A549 (cell line): ENCODE data around the gene SEZ6L2. TPM values are rescaled to one million over a fixed set of nuclear protein-coding genes. Genes with fewer than 3 reads are reported as not detected.
"Not testable (repeated sequence)": the region's sequence is repeated elsewhere in the genome, so short reads cannot be mapped to it uniquely, and the experiment has no call there.

ENCODE experiments used
- ATAC-seq, 2 experiments: fragments of 200-7000 bp in 1 of 2; fragments of >200 bp in 1 of 2; cut with Nextera tagmentation in 1 of 2; cut with Tn5 transposase in 1 of 2; 3 replicates each; pipeline versions ENCODE4 v1.8.0 to v1.9.1; 2018 to 2020; ENCODE audit warnings: mild to moderate bottlenecking in 1 of 2, moderate library complexity in 1 of 2
- CTCF ChIA-PET: fragments of 300-600 bp; sonication (Branson Sonifier 250); formaldehyde crosslinking; extraction: SDS; loops from one replicate; lab custom pipeline; 2021; ENCODE audit warnings: antibody characterized with exemption, inconsistent platforms; lab: Yijun Ruan, JAX
- POLR2A ChIA-PET: fragments of 350-600 bp; formaldehyde crosslinking; extraction: SDS; loops from one replicate; lab custom pipeline; 2021; ENCODE audit warnings: antibody characterized with exemption, inconsistent platforms; lab: Yijun Ruan, JAX
- DNase-seq, 2 experiments: peaks; one replicate each; pipeline versions ENCODE4 v3.0.0 to v3.0.0-alpha.2; 2011 to 2016; ENCODE audit warnings: low read depth in 1 of 2, low spot score in 1 of 2
- FAIRE-seq: peaks from 2 replicates; lab custom pipeline; 2011; peaks lifted over from hg19 to GRCh38; lab: Jason Lieb, UNC
- H3K27ac ChIP-seq, 2 experiments: fragments of >200 bp; sonication (Bioruptor Twin); formaldehyde crosslinking; 3 replicates each; pipeline ENCODE4 v1.5.1; 2016 to 2017
- H3K4me1 ChIP-seq: fragments of >200 bp; sonication (Bioruptor Twin); formaldehyde crosslinking; 3 replicates; pipeline ENCODE4 v1.6.1; 2016
- H3K4me2 ChIP-seq: fragments of >200 bp; sonication (Bioruptor Twin); formaldehyde crosslinking; 3 replicates; pipeline ENCODE4 v1.6.1; 2016
- H3K4me3 ChIP-seq: fragments of >200 bp; sonication (Bioruptor Twin); formaldehyde crosslinking; 3 replicates; pipeline ENCODE4 v1.5.1; 2016
- H3K9me3 ChIP-seq: fragments of >200 bp; sonication (Bioruptor Twin); formaldehyde crosslinking; 3 replicates; pipeline ENCODE4 v1.6.1; 2016
- ATOH8 ChIP-seq: fragments of 250-450 bp; sonication (Bioruptor Pico); IDR thresholded peaks from 2 replicates; pipeline ENCODE4 v1.5.0; 2020; ENCODE audit warnings: low read depth, mild to moderate bottlenecking, moderate library complexity
- CBX2 ChIP-seq: fragments of 200-600 bp; sonication (generic); IDR thresholded peaks from 2 replicates; pipeline ENCODE4 v1.6.1; 2016; ENCODE audit warnings: low read depth, mild to moderate bottlenecking, borderline replicate concordance
- CHD2 ChIP-seq: fragments of 150-350 bp; IDR thresholded peaks from 2 replicates; pipeline ENCODE4 v1.6.1; 2014; ENCODE audit warnings: low read length; ENCODE audit not compliant: partially characterized antibody
- EP300 ChIP-seq, 2 experiments: fragments of >200 bp; sonication (Bioruptor Twin); formaldehyde crosslinking; IDR thresholded peaks; 2 replicates in 1 of 2; 3 replicates in 1 of 2; pipeline ENCODE4 v1.6.1; 2016 to 2017
- ESRRA ChIP-seq: fragments of 150-350 bp; IDR thresholded peaks from 2 replicates; pipeline ENCODE4 v1.6.1; 2014; ENCODE audit warnings: mild to moderate bottlenecking, low read length, borderline replicate concordance
- FOSL2 ChIP-seq, 2 experiments: fragments of 450-650 bp in 1 of 2; fragments of >200 bp in 1 of 2; sonication (Bioruptor Twin) in 1 of 2; formaldehyde crosslinking; IDR thresholded peaks; 2 replicates each; pipeline versions ENCODE4 v1.5.0 to v1.6.1; 2016 to 2020; ENCODE audit warnings: mild to moderate bottlenecking in 1 of 2, moderate library complexity in 1 of 2
- FOXS1 ChIP-seq: fragments of 250-450 bp; sonication (Bioruptor Pico); IDR thresholded peaks from 2 replicates; pipeline ENCODE4 v1.5.0; 2020; ENCODE audit warnings: mild to moderate bottlenecking, moderate library complexity
- GATA3 ChIP-seq: IDR thresholded peaks from 2 replicates; pipeline ENCODE4 v1.6.1; 2012; ENCODE audit warnings: borderline replicate concordance
- HEYL ChIP-seq: fragments of 250-450 bp; sonication (Bioruptor Pico); IDR thresholded peaks from 2 replicates; pipeline ENCODE4 v1.8.0; 2021; ENCODE audit warnings: mild to moderate bottlenecking, moderate library complexity
- HOXA7 ChIP-seq: fragments of 250-450 bp; sonication (Bioruptor Pico); IDR thresholded peaks from 2 replicates; pipeline ENCODE4 v1.5.0; 2020; ENCODE audit warnings: mild to moderate bottlenecking, moderate library complexity
- HOXB5 ChIP-seq: fragments of 250-450 bp; sonication (Bioruptor Pico); IDR thresholded peaks from 2 replicates; pipeline ENCODE4 v1.5.0; 2020; ENCODE audit warnings: mild to moderate bottlenecking, moderate library complexity
- KDM1A ChIP-seq: fragments of 200-600 bp; sonication (generic); IDR thresholded peaks from 2 replicates; pipeline ENCODE4 v1.6.1; 2016; ENCODE audit warnings: low read depth, mild to moderate bottlenecking
- MAZ ChIP-seq: fragments of 150-350 bp; IDR thresholded peaks from 2 replicates; pipeline ENCODE4 v1.6.1; 2014; ENCODE audit warnings: antibody characterized with exemption, low read depth, low read length, borderline replicate concordance
- NFE2L2 ChIP-seq: fragments of 150-350 bp; conservative IDR thresholded peaks from 2 replicates; pipeline ENCODE4 v1.6.1; 2014; ENCODE audit warnings: low read length
- PHF8 ChIP-seq: fragments of 200-600 bp; sonication (generic); IDR thresholded peaks from 2 replicates; pipeline ENCODE4 v1.6.1; 2016; ENCODE audit warnings: low read depth, mild to moderate bottlenecking, antibody characterized with exemption, moderate library complexity, borderline replicate concordance
- POLR2A ChIP-seq: IDR thresholded peaks from 2 replicates; pipeline ENCODE4 v1.6.1; 2012; ENCODE audit warnings: mild to moderate bottlenecking, low read length
- RAD21 ChIP-seq, 2 experiments: fragments of >200 bp in 1 of 2; sonication (Bioruptor Twin) in 1 of 2; formaldehyde crosslinking in 1 of 2; IDR thresholded peaks in 1 of 2; conservative IDR thresholded peaks in 1 of 2; 2 replicates in 1 of 2; 3 replicates in 1 of 2; pipeline ENCODE4 v1.6.1; 2012 to 2018; ENCODE audit warnings: inconsistent platforms in 1 of 2
- REST ChIP-seq: fragments of 200-600 bp; sonication (generic); IDR thresholded peaks from 2 replicates; pipeline ENCODE4 v1.6.1; 2016; ENCODE audit warnings: antibody characterized with exemption, mild to moderate bottlenecking, moderate library complexity
- SREBF2 ChIP-seq: fragments of 450-650 bp; IDR thresholded peaks from 2 replicates; pipeline ENCODE4 v1.6.1; 2014; ENCODE audit warnings: mild to moderate bottlenecking, moderate library complexity
- ZNF302 ChIP-seq: fragments of 250-450 bp; sonication (Bioruptor Pico); IDR thresholded peaks from 2 replicates; pipeline ENCODE4 v1.9.0; 2021; ENCODE audit warnings: inconsistent platforms, mild to moderate bottlenecking, moderate library complexity
- WGBS: methylation state at CpG from one replicate; pipeline ENCODE4 v1.1.6; 2017; ENCODE audit errors: missing lambda C conversion rate; 5-methylcytosine and 5-hydroxymethylcytosine counted together
- polyA plus RNA-seq, 4 experiments: library from polyadenylated mRNA; depleted of rRNA in 3 of 4; stranded (reverse); fragments of >200 nt; fragmentation: RNase III in 1 of 4; extraction: RNeasy Plus Mini Kit Qiagen cat#74134 plus additional on column Dnase treatment in 1 of 4; gene quantifications; 2 replicates in 3 of 4; 3 replicates in 1 of 4; pipeline ENCODE4 v1.2.3, GENCODE V29; 2011 to 2017

Gene SEZ6L2
- polyA plus RNA-seq, 2 of the 4 experiments (the other 2 are of a cell fraction) = 4.3 to 11.4 TPM

- no peak for TF ChIP-seq MAZ
- no peak for TF ChIP-seq EP300 (IDR thresholded peaks at IDR 0.05)
- no peak for TF ChIP-seq KDM1A
- no peak for TF ChIP-seq ATOH8 (CRISPR knock-in tag)
- TF ChIP-seq REST = no peak
Observed at GRCh38 chr16:29911676-29912010, 12.3 kb upstream of the SEZ6L2 start (continued).

- H3K4me2 ChIP-seq = no peak overlapping the region
- no peak for DNase-seq
- TF ChIP-seq RAD21 (conservative IDR thresholded peaks at IDR 0.05 in 1 of 2, IDR thresholded peaks at IDR 0.05 in 1 of 2) (peak in 1 of 2 experiments; percentile 14; a peak in 1 of 5 replicates), NFE2L2 (no peak), CHD2 (no peak), HOXA7 (CRISPR knock-in tag) (no peak), HEYL (CRISPR knock-in tag) (no peak), CBX2 (no peak), KDM1A (no peak), POLR2A (no peak), ATOH8 (CRISPR knock-in tag) (no peak)
- TF ChIP-seq, all 56 proteins: peak for 1
- ChIA-PET POLR2A (interaction anchor here (1.0 to 2.8 kb wide), 2 partner anchors 10 to 11 kb away, joined by 3 to 7 read pairs; partner anchors contain the start of genes ASPHD1 and SEZ6L2), CTCF (interaction anchor here (0.6 to 2.4 kb wide), 8 partner anchors 9 to 122 kb away, joined by 3 to 9 read pairs (median 4); partner anchors contain the start of gene TMEM219)
- peaks cover 6% of the 10 kb centered on the region; the same call in 2 of the 3 replicates for H3K4me1 ChIP-seq
- 89% methylated on average over 9 of the region's 20 CpGs for WGBS
- ATAC-seq (peak; percentile 46 to 51; a peak in 4 of 6 replicates), FAIRE-seq (no peak)
- H3K9me3 ChIP-seq = no peaks in the 10 kb centered on the region
- H3K27ac ChIP-seq = no peak overlapping the region
- H3K4me3 ChIP-seq = no peak overlapping the region
Observed at GRCh38 chr16:29910819-29911675, 11.7 kb upstream of the SEZ6L2 start.

GRCh38 chr16:29909851-29910250 is 10.5 kb upstream of the SEZ6L2 start:
- DNase-seq, H3K27ac ChIP-seq, FAIRE-seq, H3K9me3 ChIP-seq, H3K4me3 ChIP-seq, H3K4me1 ChIP-seq, H3K4me2 ChIP-seq, ATAC-seq: not testable (repeated sequence)
- ChIA-PET POLR2A (interaction anchor here (0.6 to 2.0 kb wide), 3 partner anchors 11 to 16 kb away, joined by 3 to 5 read pairs (median 3); partner anchors contain the start of gene KCTD13), CTCF (interaction anchor here (0.7 to 2.3 kb wide), 6 partner anchors 9 to 122 kb away, joined by 3 to 8 read pairs (median 5); no protein-coding TSS in a partner anchor)
- 77% methylated on average over 6 of the region's 6 CpGs for WGBS

- no peaks in the 10 kb centered on the region for H3K9me3 ChIP-seq
- TF ChIP-seq ATOH8 (CRISPR knock-in tag) (no peak), FOSL2 (IDR thresholded peaks at IDR 0.05) (no peak), FOSL2 (CRISPR knock-in tag; IDR thresholded peaks at IDR 0.05) (no peak), FOXS1 (CRISPR knock-in tag) (no peak), CBX2 (no peak), HOXB5 (CRISPR knock-in tag) (no peak), PHF8 (no peak), GATA3 (no peak), POLR2A (no peak), RAD21 (conservative IDR thresholded peaks at IDR 0.05 in 1 of 2, IDR thresholded peaks at IDR 0.05 in 1 of 2) (no peak), ESRRA (no peak), SREBF2 (no peak), HOXA7 (CRISPR knock-in tag) (no peak), ZNF302 (CRISPR knock-in tag) (no peak)
- H3K4me2 ChIP-seq = no peak overlapping the region
- H3K4me1 ChIP-seq = no peaks in the 10 kb centered on the region
- FAIRE-seq = no peak
- H3K4me3 ChIP-seq = no peak overlapping the region
- DNase-seq = no peak
- H3K27ac ChIP-seq = no peak overlapping the region
- CTCF ChIA-PET = interaction anchor here (1.1 to 2.3 kb wide), 5 partner anchors 8 to 123 kb away, joined by 3 to 8 read pairs (median 5); no protein-coding TSS in a partner anchor
- POLR2A ChIA-PET = interaction anchor here (0.6 to 2.0 kb wide), 2 partner anchors 13 to 17 kb away, joined by 3 to 5 read pairs; partner anchors contain the start of gene KCTD13
- no peak for ATAC-seq
- WGBS = 74% methylated on average over 2 of the region's 2 CpGs
Observed at GRCh38 chr16:29909391-29909790, 10.0 kb upstream of the SEZ6L2 start.
